ENCODE data around the gene CLNS1A. TPM values are rescaled to one million over a fixed set of nuclear protein-coding genes. Genes with fewer than 3 reads are reported as not detected.

Gene CLNS1A
- polyA plus RNA-seq, 1 of the 3 experiments (the other 2 are of a cell fraction) = 124 TPM

DNA sequence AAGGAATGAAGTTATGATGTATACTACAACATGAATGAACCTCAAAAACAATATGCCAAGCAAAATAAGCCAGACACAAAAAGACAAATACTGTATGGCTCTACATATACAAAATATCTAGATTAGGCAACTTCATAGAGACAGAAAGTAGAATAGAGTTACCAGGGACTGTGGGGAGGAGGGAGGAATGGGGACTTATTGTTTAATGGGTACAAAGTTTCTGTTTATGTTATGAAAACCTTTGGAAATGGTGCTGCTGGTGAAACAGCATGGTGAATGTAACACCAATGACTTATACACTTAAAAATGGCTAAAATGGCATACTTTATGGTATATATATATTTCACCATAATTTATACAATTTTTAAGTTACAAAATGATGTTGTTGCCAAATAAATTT is 43.7 kb downstream of the CLNS1A start (continued):
- TF ChIP-seq, protein P1, sequence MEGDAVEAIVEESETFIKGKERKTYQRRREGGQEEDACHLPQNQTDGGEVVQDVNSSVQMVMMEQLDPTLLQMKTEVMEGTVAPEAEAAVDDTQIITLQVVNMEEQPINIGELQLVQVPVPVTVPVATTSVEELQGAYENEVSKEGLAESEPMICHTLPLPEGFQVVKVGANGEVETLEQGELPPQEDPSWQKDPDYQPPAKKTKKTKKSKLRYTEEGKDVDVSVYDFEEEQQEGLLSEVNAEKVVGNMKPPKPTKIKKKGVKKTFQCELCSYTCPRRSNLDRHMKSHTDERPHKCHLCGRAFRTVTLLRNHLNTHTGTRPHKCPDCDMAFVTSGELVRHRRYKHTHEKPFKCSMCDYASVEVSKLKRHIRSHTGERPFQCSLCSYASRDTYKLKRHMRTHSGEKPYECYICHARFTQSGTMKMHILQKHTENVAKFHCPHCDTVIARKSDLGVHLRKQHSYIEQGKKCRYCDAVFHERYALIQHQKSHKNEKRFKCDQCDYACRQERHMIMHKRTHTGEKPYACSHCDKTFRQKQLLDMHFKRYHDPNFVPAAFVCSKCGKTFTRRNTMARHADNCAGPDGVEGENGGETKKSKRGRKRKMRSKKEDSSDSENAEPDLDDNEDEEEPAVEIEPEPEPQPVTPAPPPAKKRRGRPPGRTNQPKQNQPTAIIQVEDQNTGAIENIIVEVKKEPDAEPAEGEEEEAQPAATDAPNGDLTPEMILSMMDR (IDR thresholded peaks at IDR 0.05) = no peak
- TF ChIP-seq ZBTB33 (IDR thresholded peaks at IDR 0.05; ENCODE audit: borderline replicate concordance, low read depth) (no peak), JUND (IDR thresholded peaks at IDR 0.05) (no peak)

- Histone ChIP-seq H3K9ac (no peak overlapping the region), H3K79me2 (ENCODE audit: insufficient read depth) (no peaks in the 10 kb centered on the region), H3K4me2 (no peak overlapping the region), H4K20me1 (ENCODE audit: insufficient read depth) (no peaks in the 10 kb centered on the region), H3F3A (replicated peaks; ENCODE audit: insufficient read depth) (no peaks in the 10 kb centered on the region), H2AFZ (ENCODE audit: low read depth) (no peak overlapping the region), H3K36me3 (replicated peaks in 1 of 2; ENCODE audit: control insufficient read depth in 1 of 2, insufficient read depth in 2 of 2, low read length in 1 of 2) (peaks cover 0 to 7% of the 10 kb centered on the region in 2 experiments), H3K27me3 (ENCODE audit: insufficient read depth) (no peaks in the 10 kb centered on the region), H3K9me2 (no peaks in the 10 kb centered on the region), H3K9me3 (no peaks in the 10 kb centered on the region), H3K27ac (ENCODE audit: low read depth in 2 of 2, low read length in 1 of 2) (no peak overlapping the region), H3K4me3 (ENCODE audit: low read depth in 2 of 2, low read length in 1 of 2) (no peak overlapping the region), H3K4me1 (ENCODE audit: control insufficient read depth in 1 of 2, insufficient read depth in 2 of 2, low read depth in 1 of 2, low read length in 1 of 2) (peaks cover 0 to 14% of the 10 kb centered on the region in 2 experiments; a peak in 1 of 4 replicates)
- TF ChIP-seq TCF12 (IDR thresholded peaks at IDR 0.05) (no peak), TEAD4 (IDR thresholded peaks at IDR 0.05; ENCODE audit: borderline replicate concordance, insufficient read depth) (no peak), EZH2phosphoT487 (IDR thresholded peaks at IDR 0.05; ENCODE audit: borderline replicate concordance, low read depth) (no peak), TAF1 (IDR thresholded peaks at IDR 0.05; ENCODE audit: borderline replicate concordance, low read depth, low read length) (no peak), FOXM1 (IDR thresholded peaks at IDR 0.05; ENCODE audit: low read depth) (no peak), MXI1 (IDR thresholded peaks at IDR 0.05; ENCODE audit: low read depth, low read length) (no peak), RAD21 (IDR thresholded peaks at IDR 0.05; ENCODE audit: low read length) (no peak), CHD2 (IDR thresholded peaks at IDR 0.05; ENCODE audit: low read length, partially characterized antibody) (no peak)
- WGBS (ENCODE audit: low lambda C conversion rate) = 75% methylated on average over 2 of the region's 2 CpGs
- POLR2A ChIA-PET = no interaction called here
- CTCF ChIA-PET = interaction anchor here (0.8 to 1.7 kb wide), 4 partner anchors 20 to 466 kb away, joined by 3 to 5 read pairs (median 4); no protein-coding TSS in a partner anchor
- DNase-seq = no peak
These were observed 44.9 kb downstream of the CLNS1A start for GRCh38 chr11:77592727-77593126.

Measured in SK-N-SH (cell line).